HG03280 (cell line): ENCODE measurements around the gene IL7R.
"Not testable (repeated sequence)": the region's sequence is repeated elsewhere in the genome, so short reads cannot be mapped to it uniquely, and the experiment has no call there.

ENCODE experiments used
- ATAC-seq: cut with Tn5 transposase; IDR thresholded peaks from one replicate; pipeline ENCODE4 v1.9.1; 2021; ENCODE audit warnings: mild to moderate bottlenecking, moderate library complexity; ENCODE audit not compliant: unreplicated experiment

IL7R gene

DNA sequence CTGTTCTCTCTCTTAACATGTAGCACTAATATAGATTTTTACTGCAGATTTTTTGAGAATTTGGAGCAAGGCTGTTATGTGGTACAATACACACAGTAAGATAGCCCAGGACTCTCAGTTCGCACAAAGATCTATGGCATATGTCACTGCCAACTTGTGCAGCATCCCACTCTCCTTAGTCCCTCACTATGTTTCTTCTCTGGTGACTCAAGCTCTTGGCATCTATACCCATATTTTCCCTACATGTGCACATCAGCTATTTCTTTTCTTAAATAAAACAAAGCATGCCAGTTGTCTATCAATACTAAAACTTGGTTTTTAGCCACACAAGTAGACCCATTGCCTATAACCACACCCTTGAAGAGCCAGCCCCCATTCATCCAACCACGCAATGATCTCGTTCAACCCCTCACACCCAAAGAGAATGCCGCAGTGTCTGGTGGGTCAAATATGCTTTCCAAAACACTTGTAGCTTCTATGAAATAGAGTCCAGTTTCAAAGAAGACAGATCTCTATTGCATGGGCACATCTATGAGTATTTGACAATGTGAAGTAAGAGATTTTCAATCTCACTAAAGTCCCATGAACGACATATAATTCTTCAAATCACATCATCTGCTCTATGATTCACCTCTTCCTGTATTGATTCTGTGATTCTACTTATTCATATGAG lies 18.2 kb upstream of the IL7R start:
- ATAC-seq = no peak

DNA sequence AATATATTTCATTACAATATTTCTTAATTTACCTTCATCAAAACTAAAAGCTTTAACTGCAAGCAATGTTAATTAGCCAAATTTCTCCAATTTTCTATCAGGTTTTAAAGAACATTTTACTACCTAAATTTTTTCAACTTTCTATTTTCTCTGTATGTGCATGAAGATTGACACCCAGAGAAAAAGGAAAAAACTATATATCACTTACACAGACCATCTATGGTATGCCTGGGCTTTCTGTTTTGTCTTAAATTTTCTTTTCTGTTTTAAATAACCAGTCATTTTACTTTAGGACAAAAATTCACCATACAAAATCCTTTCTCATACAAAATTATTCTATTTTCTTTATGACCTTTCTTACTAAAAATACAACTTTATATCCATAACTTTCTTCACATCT lies 13.8 kb upstream of the IL7R start:
- no peak for ATAC-seq

DNA sequence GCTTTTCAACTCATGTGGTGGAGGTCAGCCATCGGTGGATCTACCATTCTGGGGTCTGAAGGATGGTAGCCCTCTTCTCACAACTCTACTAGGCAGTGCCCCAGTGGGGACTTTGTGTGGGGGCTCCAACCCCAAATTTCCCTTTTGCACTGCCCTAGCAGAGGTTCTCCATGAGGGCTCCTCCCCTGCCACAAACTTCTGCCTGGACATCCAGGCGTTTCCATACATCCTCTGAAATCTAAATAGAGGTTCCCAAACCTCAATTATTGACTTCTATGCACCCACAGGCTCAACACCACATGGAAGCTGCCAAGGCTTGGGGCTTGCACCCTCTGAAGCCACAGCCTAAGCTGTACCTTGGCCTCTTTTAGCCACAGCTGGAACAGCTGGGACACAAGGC lies 11.2 kb upstream of the IL7R start:
- not testable (repeated sequence) for ATAC-seq

DNA sequence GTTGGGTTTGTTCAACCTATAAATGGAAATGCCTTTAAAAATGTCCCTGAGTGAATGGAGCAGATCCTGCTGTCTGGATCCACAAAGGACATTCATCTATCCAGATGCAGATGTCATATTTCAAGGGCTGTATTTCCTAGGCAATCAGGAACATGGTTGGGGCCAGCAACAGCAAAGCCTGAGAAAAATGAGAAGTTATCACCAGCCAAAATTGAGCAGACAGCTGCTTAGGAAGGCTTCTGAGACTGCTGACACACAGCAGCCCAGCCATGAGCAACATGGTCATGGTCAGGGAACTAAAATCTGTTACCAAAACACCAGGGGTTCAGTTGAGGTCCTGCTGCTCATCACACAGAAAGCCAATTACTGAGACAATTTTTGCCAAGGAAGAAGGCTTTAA lies 9.2 kb upstream of the IL7R start:
- no peak for ATAC-seq

DNA sequence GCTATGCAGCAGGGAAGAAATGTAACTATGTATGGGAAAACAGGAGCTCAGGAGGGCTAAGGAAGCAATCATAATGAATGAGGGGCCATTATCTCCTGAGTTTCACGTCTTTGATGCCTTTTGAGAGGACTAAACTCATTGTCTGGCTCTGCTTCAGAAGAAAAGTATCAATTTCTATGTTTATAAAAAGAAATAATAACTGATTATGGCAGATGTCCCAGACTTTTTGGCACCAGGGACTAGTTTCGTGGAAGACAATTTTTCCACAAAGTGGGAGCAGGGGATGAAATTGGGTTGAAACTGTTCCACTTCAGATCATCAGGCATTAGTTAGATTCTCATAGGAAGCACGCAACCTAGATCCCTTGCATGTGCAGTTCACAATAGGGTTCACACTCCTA lies 8.7 kb upstream of the IL7R start:
- no peak for ATAC-seq

DNA sequence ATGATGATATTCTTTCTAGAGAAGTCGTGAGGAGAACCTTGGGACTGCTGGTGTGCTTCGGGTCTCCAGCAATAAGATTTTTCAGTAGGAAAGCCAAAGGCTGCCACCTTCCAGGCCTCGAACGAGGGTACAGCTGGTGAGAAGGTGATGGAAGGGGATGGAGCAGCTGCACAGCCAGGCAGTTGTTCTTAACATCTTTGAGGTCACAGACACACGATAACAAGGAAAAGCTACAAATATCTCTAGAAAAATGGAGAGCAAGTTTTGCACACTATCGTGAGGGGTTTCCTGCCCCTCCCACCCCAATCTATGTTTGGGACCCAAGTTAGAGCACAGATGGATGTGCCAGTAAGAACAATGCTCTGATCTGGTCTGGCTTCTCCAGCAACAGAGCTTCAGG lies 6.8 kb upstream of the IL7R start:
- no peak for ATAC-seq

DNA sequence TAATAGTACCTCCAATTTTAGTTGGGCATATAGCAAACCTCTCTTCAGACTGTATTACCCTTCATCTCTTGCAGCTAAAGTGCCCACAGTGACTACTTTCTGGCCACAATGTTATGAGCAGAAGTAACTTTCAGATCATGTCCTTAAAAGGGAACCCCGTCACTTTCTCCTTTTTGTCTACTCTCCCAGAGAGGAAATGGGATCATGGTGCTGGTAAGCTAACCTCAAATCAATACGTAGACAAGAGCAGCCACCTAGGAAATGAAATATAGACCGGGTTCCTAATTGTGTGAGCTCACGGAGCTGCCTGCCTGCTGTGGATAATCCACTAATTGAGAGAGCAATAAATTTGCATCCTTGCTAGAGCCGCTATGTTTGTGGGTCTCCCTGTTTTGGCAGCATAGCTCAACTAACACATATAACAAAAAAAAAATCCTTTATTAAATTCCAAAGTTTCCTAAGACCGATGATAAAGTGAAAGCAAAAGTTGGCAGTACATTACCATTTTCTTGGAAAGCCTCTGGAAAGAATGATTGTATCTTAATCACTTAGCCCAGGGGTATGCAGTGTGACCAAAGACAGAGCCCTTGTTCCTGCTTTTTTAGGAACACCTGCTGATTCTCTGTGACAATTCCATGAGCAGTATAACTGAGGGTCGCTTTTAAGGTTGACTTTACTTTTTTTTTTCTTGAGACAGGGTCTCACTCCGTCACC lies 5.6 kb upstream of the IL7R start:
- no peak for ATAC-seq

DNA sequence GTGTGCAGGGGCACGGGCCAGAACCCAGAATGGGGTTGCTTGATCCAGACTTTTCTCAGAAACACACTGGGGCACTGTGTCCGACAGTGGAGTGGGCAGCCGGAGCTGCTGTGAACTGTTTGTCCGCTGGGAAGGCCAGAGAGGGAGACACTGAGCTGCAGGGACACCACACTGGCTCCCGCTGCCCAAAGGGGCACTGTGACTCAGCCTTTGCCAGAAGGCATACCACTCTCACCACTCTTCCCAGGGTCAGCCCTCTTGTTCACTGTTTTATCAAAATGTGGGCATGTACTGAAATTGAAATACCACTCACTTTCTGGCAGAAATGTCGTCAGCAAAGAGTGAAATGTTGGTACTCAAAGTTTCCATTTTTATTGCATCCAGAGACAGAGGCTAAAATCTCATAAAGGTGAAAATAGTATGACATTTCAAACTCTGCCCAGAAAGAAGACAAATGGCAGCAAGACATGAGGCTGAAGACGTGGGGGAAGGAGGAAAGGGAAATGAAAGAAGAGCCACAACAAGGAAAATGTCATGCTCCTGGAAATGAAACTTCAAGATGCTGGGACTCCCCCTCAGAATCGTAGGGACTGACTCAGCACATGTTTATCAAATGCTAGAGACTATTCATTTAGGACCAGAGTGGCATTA lies 4.5 kb upstream of the IL7R start:
- ATAC-seq = no peak

DNA sequence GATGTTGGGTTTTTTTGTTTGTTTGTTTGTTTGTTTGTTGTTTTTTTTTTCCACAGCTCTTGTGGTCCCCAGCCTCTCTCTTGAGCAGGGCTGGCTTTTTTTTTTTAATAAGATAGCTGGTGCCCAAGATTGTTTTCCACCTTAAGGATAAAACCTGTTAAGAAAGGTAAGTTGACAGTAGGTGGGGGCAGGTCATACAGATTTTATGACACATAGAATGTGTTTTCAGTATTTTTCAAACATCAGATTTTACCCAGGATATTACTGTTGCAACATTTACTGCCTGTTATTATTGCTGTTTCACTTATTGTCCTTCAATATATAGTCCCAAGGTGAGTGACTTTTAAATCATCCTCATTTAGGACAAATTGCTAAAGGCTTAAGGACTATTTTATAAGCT lies 3.9 kb upstream of the IL7R start:
- no peak for ATAC-seq

DNA sequence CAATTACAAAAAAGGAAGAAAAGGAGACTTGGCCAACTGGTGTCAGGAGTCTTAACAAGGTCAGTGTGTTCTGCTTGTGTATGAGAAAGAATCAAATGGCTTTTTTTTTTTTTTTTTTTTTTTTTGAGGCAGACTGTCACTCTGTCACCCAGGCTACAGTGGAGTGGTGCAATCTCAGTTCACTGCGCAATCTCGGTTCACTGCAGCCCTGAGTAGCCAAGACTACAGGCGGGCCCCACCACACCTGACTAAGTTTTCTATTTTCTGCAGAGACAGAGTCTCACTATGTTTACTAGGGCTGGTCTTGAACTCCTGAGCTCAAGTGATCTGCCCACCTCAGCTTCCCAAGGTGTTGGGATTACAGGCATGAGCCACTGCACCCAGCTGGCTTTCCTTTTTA lies 3.1 kb upstream of the IL7R start:
- ATAC-seq = no peak

DNA sequence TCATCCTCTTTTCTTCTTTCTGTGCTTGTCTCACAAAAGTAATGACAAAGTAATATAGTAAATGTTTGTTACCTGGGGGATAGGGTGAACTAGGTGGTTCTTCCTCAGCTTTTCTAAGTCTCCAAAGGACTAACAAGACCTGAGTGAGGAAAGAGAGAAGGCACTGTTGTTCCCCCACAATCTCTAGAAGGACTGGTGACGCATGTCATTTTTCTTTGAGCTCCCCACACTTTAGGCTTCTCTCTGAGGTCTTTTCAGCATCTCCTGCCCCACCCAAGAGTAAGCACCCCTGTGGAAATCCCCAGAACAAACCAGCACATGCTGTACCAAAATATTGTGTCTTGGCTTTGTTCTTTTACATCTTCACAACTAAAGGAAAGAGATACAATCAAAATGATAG lies 2.4 kb upstream of the IL7R start:
- ATAC-seq = no peak

DNA sequence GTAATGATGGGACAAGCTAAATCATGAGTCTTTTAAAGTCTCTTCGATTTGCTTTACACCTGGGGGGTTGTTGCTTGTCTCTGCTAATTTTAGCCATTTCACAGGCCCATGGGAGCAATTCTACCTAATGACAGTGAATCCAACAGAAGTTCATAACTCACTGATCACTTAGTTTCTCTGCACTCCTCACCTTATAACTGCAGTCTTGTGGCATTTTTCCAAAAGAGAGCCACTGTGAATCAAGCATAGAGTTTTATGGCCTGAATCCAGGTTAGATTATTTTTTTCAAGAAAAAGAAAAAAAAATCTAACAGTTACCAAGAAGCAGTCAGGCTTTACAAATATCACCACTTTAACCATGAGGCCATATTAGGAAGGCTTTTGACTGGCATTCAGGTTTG lies 1.5 kb upstream of the IL7R start:
- ATAC-seq = no peak

DNA sequence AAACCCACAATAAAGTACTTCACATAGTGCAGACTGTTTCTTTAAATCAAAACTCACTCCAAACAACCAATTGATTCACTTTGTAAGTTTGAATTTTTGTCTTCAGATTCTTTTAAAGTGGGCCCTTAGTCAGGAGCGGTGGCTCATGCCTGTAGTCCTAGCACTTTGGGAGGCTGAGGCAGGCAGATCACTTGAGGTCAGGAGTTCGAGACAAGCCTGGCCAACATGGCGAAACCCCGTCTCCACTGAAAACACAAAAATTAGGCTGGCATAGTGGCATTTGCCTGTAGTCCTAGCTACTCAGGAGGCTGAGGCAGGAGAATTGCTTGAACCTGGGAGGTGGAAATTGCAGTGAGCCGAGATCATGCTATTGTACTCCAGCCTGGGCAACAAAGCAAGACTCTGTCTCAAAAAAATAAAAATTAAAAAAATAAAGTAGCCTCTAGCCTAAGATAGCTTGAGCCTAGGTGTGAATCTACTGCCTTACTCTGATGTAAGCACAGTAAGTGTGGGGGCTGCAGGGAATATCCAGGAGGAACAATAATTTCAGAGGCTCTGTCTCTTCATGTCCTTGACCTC lies 416 bp upstream of the IL7R start:
- not testable (repeated sequence) for ATAC-seq

DNA sequence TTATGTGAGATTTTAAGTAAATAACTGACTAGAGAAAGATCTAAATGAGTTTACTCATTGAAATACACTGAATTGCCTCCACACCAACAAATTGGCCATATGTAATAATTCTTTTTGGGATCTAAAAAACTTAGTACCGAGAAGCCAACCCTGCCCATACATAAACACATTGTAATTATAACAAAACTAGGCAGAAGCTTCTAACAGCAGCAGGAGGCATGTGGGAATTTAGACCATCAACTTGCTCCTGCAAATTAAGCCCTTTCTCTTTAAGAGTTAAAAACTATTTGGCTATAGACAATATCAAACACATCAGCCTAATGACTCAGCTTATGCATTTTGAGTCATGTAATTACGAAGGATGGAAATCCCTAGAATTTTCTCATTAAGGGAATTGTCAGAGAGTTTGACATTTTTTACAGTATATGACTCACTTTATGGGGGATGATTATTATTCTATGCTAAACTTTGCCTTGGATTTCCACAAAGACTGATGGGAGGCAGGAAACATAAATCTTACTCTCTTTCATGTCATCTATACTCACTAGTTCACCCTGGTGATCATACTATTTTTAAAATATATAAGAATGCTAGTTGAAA lies 1.0 kb downstream of the IL7R start:
- ATAC-seq = no peak

DNA sequence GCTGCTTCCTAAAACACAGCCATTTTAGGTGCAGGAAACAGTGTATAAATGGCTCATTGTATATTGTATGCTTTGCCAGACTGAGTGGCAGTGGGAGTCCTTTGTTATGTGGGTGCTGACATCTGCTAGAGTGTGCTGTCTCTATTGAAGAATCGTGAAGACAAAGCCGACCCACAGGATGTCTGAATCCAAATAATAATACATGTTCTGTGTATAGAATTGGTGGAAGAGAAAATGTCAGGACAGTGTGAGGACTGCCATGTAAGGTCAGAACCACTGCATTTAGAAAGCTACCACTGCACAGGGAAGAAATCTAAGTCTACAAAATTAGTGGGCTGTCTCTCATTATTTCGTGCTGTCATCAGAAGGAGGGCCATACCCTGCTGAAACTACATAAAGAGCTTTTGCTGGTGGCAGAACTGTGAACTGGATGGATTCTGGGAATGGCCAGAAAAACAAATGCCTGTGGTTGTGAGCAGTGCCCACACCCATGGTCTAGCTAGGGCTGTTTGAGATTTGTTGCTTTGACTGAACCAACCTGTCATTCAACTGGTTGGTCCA lies 2.5 kb downstream of the IL7R start:
- ATAC-seq = no peak

DNA sequence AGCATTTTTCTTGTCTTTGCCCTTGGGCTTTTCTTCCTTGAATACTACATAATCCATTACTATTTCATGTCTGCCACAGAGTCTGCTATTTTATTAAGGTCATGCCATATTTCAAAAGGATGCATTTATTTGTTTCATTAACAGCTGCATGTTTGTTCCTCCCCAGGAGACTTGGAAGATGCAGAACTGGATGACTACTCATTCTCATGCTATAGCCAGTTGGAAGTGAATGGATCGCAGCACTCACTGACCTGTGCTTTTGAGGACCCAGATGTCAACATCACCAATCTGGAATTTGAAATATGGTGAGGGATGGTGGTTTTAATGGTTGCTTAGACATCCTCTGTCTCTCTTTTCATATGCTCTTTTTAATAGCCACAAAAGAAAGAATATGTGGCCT lies 4.0 kb downstream of the IL7R start:
- no peak for ATAC-seq

DNA sequence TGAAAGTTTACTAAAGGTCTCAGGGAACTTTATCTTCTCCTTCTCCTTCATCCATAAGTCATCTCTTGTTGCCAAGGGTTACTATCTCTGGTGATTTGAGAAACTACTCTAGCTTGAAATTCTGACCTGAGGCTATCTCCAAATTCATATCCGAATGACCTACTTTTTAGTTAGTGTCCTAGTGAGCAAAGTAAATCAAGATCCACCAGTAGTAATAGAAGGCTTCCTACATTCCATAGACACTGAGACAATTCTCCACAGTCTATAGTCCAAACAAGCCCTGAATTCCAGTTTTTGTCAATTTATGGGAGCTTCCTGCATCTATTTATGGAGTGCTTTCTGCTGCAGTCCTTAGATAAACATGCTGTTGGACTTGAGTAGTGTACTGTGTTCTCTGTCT lies 5.0 kb downstream of the IL7R start:
- ATAC-seq = no peak

DNA sequence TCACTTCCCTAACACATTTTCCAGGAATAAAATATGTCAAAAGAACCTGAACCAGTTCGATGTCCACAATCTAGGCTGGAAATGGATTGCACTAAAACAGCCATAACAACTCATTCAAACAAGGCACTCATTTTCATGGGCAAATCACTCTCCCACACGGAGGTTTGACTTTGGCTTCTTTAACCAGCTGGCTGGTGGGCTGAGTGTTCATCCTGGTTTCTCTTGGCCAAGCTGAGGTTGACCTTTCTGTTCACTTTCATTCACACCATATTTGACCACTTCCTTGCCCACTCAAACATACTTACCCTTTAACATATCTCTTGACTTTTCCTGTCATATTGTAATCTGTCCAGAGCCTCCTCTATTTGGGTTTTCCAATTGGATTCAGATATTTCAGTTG lies 5.4 kb downstream of the IL7R start:
- ATAC-seq = no peak

DNA sequence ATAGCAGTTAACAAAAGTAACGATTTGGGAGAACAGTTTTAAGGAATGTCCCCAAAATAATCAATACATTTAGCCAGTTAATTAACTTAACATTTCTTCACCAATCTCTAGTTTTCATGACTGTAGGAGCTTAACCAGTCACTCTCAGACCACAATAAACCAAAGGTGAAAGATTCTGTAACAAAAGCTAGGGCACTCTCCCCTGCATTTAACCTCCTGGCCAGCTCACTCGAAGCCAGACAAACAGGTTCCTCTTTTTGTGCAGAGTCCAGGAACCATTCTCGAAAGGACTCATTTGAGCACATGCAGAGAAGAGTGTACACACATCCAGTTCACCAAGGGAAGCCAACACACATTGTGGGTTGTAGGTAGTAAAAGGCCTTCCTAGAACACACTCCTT lies 6.5 kb downstream of the IL7R start:
- ATAC-seq = no peak

DNA sequence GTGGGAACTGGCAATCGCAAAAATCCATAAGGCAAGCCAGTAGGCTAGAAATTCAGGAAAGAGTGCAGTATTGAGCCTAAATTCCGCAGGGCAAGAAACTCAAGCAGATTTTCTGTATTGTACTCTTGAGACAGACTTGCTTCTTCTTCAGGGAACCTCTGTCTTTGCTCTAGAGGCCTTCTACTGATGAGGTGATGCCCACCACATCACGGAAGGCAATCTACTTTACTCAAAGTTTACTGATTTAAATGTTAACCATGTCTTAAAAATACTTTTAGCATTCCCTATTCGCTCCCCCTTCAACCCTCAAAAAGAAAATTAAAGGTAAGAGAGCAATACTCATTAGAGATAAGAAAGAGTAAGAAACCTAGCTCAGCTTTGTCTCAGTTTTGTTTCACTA lies 11.3 kb downstream of the IL7R start:
- no peak for ATAC-seq

DNA sequence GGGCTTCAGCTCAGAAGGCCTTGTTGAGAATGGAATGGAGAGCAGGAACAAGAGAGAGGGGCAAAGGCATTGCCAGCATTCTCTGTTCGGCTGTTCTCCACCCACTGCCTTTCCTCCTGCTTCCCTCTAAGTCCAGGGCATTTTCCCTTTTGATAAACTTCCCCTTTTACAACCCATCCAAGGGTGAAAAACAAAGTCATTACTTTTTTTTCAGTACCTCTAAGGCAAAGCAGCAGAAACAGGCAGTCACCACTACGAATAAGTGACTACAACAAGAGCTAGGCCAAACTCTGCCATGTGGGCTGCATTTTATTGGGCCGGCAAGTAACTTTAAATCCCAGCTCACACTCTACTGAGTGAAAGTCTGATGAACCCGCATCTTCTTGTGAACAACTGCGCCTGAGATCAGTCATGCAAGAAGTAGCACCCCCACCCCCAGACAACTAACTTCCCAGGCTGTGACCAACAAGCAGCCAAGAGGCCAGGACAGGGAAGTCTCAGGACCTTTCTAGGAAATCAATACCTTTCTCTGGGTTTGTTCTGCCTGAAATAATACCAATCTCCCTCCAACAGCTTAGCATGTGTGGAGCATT lies 13.1 kb downstream of the IL7R start:
- no peak for ATAC-seq
